Kasumi-1 (cell line): Measurements from ENCODE around the gene MED13L.
A peak's percentile ranks its signal among the peaks of the same experiment; 100 is the strongest.
"Not testable (repeated sequence)": the region's sequence is repeated elsewhere in the genome, so short reads cannot be mapped to it uniquely, and the experiment has no call there.

Experiments
- DNase-seq, 2 experiments: peaks; one replicate each; lab custom pipeline; 2025; lab: John Stamatoyannopoulos, UW

Gene MED13L

GRCh38 chr12:116009805-116010204 is 267.7 kb downstream of the MED13L start:
- peak in 1 of 2 experiments; percentile 6 for DNase-seq

GRCh38 chr12:116006141-116006540 is 271.4 kb downstream of the MED13L start:
- no peak for DNase-seq

GRCh38 chr12:116002890-116003536 is 274.5 kb downstream of the MED13L start:
- DNase-seq: no peak

- DNase-seq: no peak
Observed at GRCh38 chr12:116000252-116000651, 277.2 kb downstream of the MED13L start.

GRCh38 chr12:115999582-115999981 is 277.9 kb downstream of the MED13L start:
- no peak for DNase-seq

- DNase-seq: no peak
Observed at GRCh38 chr12:115998794-115999478, 278.6 kb downstream of the MED13L start.

GRCh38 chr12:115998119-115998633 is 279.3 kb downstream of the MED13L start:
- peak; percentile 56 to 72 for DNase-seq

GRCh38 chr12:115993737-115994136 is 283.8 kb downstream of the MED13L start:
- DNase-seq: no peak

- DNase-seq: no peak
Observed at GRCh38 chr12:115990241-115990640, 287.3 kb downstream of the MED13L start.

- DNase-seq: peak in 1 of 2 experiments; percentile 12
Observed at GRCh38 chr12:115988625-115989563, 288.6 kb downstream of the MED13L start.

- no peak for DNase-seq
Observed at GRCh38 chr12:115988212-115988611, 289.3 kb downstream of the MED13L start.

GRCh38 chr12:115984616-115985015 is 292.9 kb downstream of the MED13L start:
- no peak for DNase-seq

- DNase-seq: peak; percentile 56 to 62
Observed at GRCh38 chr12:115983226-115983798, 294.2 kb downstream of the MED13L start.

- no peak for DNase-seq
Observed at GRCh38 chr12:115980339-115980738, 297.2 kb downstream of the MED13L start.

GRCh38 chr12:115979851-115980250 is 297.6 kb downstream of the MED13L start:
- no peak for DNase-seq

- no peak for DNase-seq
Observed at GRCh38 chr12:115979351-115979750, 298.1 kb downstream of the MED13L start.

GRCh38 chr12:115976829-115977228 is 300.7 kb downstream of the MED13L start:
- DNase-seq: not testable (repeated sequence)

- no peak for DNase-seq
Observed at GRCh38 chr12:115975411-115975810, 302.1 kb downstream of the MED13L start.

GRCh38 chr12:115973968-115974724 is 303.3 kb downstream of the MED13L start:
- no peak for DNase-seq

GRCh38 chr12:115973066-115973465 is 304.4 kb downstream of the MED13L start:
- no peak for DNase-seq

- no peak for DNase-seq
Observed at GRCh38 chr12:115972241-115972640, 305.3 kb downstream of the MED13L start.
